Esophagus muscularis mucosa (tissue), 4 donors: ENCODE data around the gene TOGARAM1. TPM values are rescaled to one million over a fixed set of nuclear protein-coding genes. Genes with fewer than 3 reads are reported as not detected.
A peak's percentile ranks its signal among the peaks of the same experiment; 100 is the strongest.

Source experiments
- DNase-seq: peaks from one replicate; pipeline ENCODE4 v3.0.0-alpha.2; 2017; ENCODE audit errors: extremely low spot score
- H3K27ac ChIP-seq, 4 donors: fragments of 200-600 bp; sonication (generic); replicated peaks in 1 of 4; 1 replicate in 3 of 4; 2 replicates in 1 of 4; pipeline ENCODE4 v1.5.1; 2016 to 2019; ENCODE audit warnings: mild to moderate bottlenecking in 1 of 4
- H3K27me3 ChIP-seq, 4 donors: fragments of 200-600 bp; sonication (generic); one replicate each; pipeline versions ENCODE4 v1.5.1 to v1.6.0; 2016 to 2019
- H3K36me3 ChIP-seq, 4 donors: fragments of 200-600 bp; sonication (generic); one replicate each; pipeline ENCODE4 v1.5.1; 2016 to 2019
- H3K4me1 ChIP-seq, 4 donors: fragments of 200-600 bp; sonication (generic); one replicate each; pipeline ENCODE4 v1.5.1; 2016 to 2019
- H3K4me3 ChIP-seq, 4 donors: fragments of 200-600 bp; sonication (generic); 1 replicate in 2 of 4; 2 replicates in 2 of 4; pipeline ENCODE4 v1.5.1; 2016 to 2019; ENCODE audit warnings: mild to moderate bottlenecking in 4 of 4, moderate library complexity in 1 of 4
- H3K9me3 ChIP-seq, 4 donors: fragments of 200-600 bp; sonication (generic); 1 replicate in 3 of 4; 2 replicates in 1 of 4; pipeline ENCODE4 v1.5.1; 2016 to 2019
- CTCF ChIP-seq, 3 experiments: fragments of 200-600 bp in 2 of 3; fragments of 450-650 bp in 1 of 3; sonication (generic) in 2 of 3; IDR thresholded peaks; one replicate each; pipeline ENCODE4 v1.5.1; 2017 to 2019; ENCODE audit warnings: antibody characterized with exemption in 3 of 3, mild to moderate bottlenecking in 2 of 3, moderate library complexity in 1 of 3
- EP300 ChIP-seq: sonication (generic); formaldehyde crosslinking; IDR thresholded peaks from one replicate; pipeline ENCODE4 v1.6.1; 2017; ENCODE audit warnings: antibody characterized with exemption
- POLR2A ChIP-seq: fragments of 450-650 bp; IDR thresholded peaks from one replicate; pipeline ENCODE4 v1.6.1; 2017; ENCODE audit warnings: antibody characterized with exemption, moderate library complexity, mild to moderate bottlenecking, low read depth
- POLR2AphosphoS5 ChIP-seq, 2 donors: sonication (generic); formaldehyde crosslinking; IDR thresholded peaks; one replicate each; pipeline ENCODE4 v1.6.1; 2017; ENCODE audit warnings: antibody characterized with exemption in 2 of 2
- WGBS: methylation state at CpG from one replicate; pipeline ENCODE4 v1.1.5; 2018; 5-methylcytosine and 5-hydroxymethylcytosine counted together
- intact Hi-C: fragments of 100-400 bp; cut with DNase I; formaldehyde crosslinking; loops from one replicate; pipeline ENCODE4 v1.15.1; 2023
- total RNA-seq, 4 donors: library from RNA; depleted of rRNA; stranded (reverse); fragments of >200 nt; gene quantifications; one replicate each; pipeline versions ENCODE4 v1.1.0 to v1.2.1, GENCODE V29; 2016

TOGARAM1 gene
- total RNA-seq, 4 donors from 2014 or later: 11.8 to 17.9 (median 14.9) TPM

- WGBS: 93% methylated on average over 2 of the region's 2 CpGs
- Histone ChIP-seq H3K27me3 (no peaks in the 10 kb centered on the region), H3K9me3 (no peaks in the 10 kb centered on the region), H3K4me1 (peaks cover 11 to 35% (median 33%) of the 10 kb centered on the region in 4 donors), H3K36me3 (no peaks in the 10 kb centered on the region), H3K4me3 (no peak overlapping the region), H3K27ac (no peak overlapping the region)
- no peak for TF ChIP-seq CTCF (IDR thresholded peaks at IDR 0.05)
- intact Hi-C loops: loop anchor here (5.0 to 10.0 kb wide), 3 partner anchors 50 to 168 kb away; partner anchors contain the start of genes FKBP3, KLHL28 and TOGARAM1
- DNase-seq: no peak
Observed at GRCh38 chr14:45082420-45082819, 120.4 kb downstream of the TOGARAM1 start.

- intact Hi-C loops: loop anchor here (5.0 to 10.0 kb wide), 3 partner anchors 49 to 169 kb away; partner anchors contain the start of genes FKBP3, KLHL28 and TOGARAM1
- no peaks in the 10 kb centered on the region for H3K9me3 ChIP-seq
- under 1% methylated on average over 9 of the region's 10 CpGs for WGBS
- no peaks in the 10 kb centered on the region for H3K36me3 ChIP-seq
- TF ChIP-seq CTCF (IDR thresholded peaks at IDR 0.05): no peak
- TF ChIP-seq POLR2A: no peak
- no peak for TF ChIP-seq EP300
- no peak for TF ChIP-seq POLR2AphosphoS5 (IDR thresholded peaks at IDR 0.05)
- H3K27ac ChIP-seq: peak overlapping the region; percentile 81 to 85 (median 83)
- peaks cover 17 to 46% (median 44%) of the 10 kb centered on the region in 4 donors for H3K4me1 ChIP-seq
- peak overlapping the region; percentile 59 to 74 (median 68) for H3K4me3 ChIP-seq
- H3K27me3 ChIP-seq: no peaks in the 10 kb centered on the region
- no peak for DNase-seq
Observed at GRCh38 chr14:45083617-45083975, 121.6 kb downstream of the TOGARAM1 start.

- DNase-seq: peak; percentile 97
- H3K4me1 ChIP-seq: peaks cover 17 to 52% (median 47%) of the 10 kb centered on the region in 4 donors
- H3K9me3 ChIP-seq: no peaks in the 10 kb centered on the region
- intact Hi-C loops: loop anchor here (5.0 to 10.0 kb wide), 3 partner anchors 48 to 169 kb away; partner anchors contain the start of genes FKBP3, KLHL28 and TOGARAM1
- peak within 1 kb of the TSS; percentile 81 to 85 (median 83) for H3K27ac ChIP-seq
- H3K36me3 ChIP-seq: no peaks in the 10 kb centered on the region
- TF ChIP-seq POLR2A (peak; percentile 80), CTCF (IDR thresholded peaks at IDR 0.05) (no peak), POLR2AphosphoS5 (IDR thresholded peaks at IDR 0.05) (peak; percentile 98)
- under 1% methylated on average over 20 of the region's 49 CpGs for WGBS
- H3K4me3 ChIP-seq: peak within 1 kb of the TSS; percentile 59 to 74 (median 68)
- no peaks in the 10 kb centered on the region for H3K27me3 ChIP-seq
Observed at GRCh38 chr14:45083976-45084722, 122.2 kb downstream of the TOGARAM1 start, which contains the start of gene PRPF39. Gene PRPF39 (plus strand): TSS chr14:45084116. CDS start chr14:45095240, 11,124 bp downstream.

- H3K9me3 ChIP-seq: no peaks in the 10 kb centered on the region
- peak overlapping the region; percentile 59 to 74 (median 68) for H3K4me3 ChIP-seq
- no peaks in the 10 kb centered on the region for H3K36me3 ChIP-seq
- intact Hi-C loops: loop anchor here (5.0 to 10.0 kb wide), 3 partner anchors 47 to 170 kb away; partner anchors contain the start of genes FKBP3, KLHL28 and TOGARAM1
- H3K27me3 ChIP-seq: no peaks in the 10 kb centered on the region
- no peak for DNase-seq
- H3K27ac ChIP-seq: peak overlapping the region; percentile 81 to 85 (median 83)
- peaks cover 17 to 60% (median 51%) of the 10 kb centered on the region in 4 donors for H3K4me1 ChIP-seq
- no peak for TF ChIP-seq EP300
- TF ChIP-seq CTCF (IDR thresholded peaks at IDR 0.05): no peak
- TF ChIP-seq POLR2A: no peak
- TF ChIP-seq POLR2AphosphoS5 (IDR thresholded peaks at IDR 0.05): no peak
- WGBS: 1% methylated on average over 4 of the region's 4 CpGs
Observed at GRCh38 chr14:45084946-45085346, 123.0 kb downstream of the TOGARAM1 start.
